IMR-90 (cell line): Measurements from ENCODE around the gene GALNT16. TPM values are rescaled to one million over a fixed set of nuclear protein-coding genes. Genes with fewer than 3 reads are reported as not detected.

Experiments
- ATAC-seq: fragments of 200-7000 bp; cut with Tn5 transposase; 2 replicates; pipeline ENCODE4 v1.9.1; 2020; ENCODE audit warnings: low read depth, mild to moderate bottlenecking, moderate library complexity
- BruUV-seq: library from RNA; stranded (reverse); fragments of 400-500 nt; replicated peaks from 2 replicates; lab custom pipeline; 2021; lab: Mats Ljungman, UMichigan
- CTCF ChIA-PET: fragments of 300-600 bp; formaldehyde crosslinking; extraction: SDS; loops from one replicate; lab custom pipeline; 2021; ENCODE audit warnings: antibody characterized with exemption; lab: Yijun Ruan, JAX
- POLR2A ChIA-PET: fragments of 300-600 bp; sonication (Branson Sonifier 250); formaldehyde crosslinking; loops from one replicate; lab custom pipeline; 2022; ENCODE audit warnings: antibody characterized with exemption; ENCODE audit not compliant: unreplicated experiment; lab: Charles Lee
- DNase-seq: peaks from one replicate; pipeline ENCODE4 v3.0.0; 2013
- H2AFZ ChIP-seq: replicated peaks from 2 replicates; pipeline ENCODE3; 2013; ENCODE audit warnings: low read length, mild to moderate bottlenecking; ENCODE audit not compliant: poor library complexity
- H2AK5ac ChIP-seq: 2 replicates; pipeline ENCODE4 v1.6.1; 2013; ENCODE audit warnings: low read depth, low read length, inconsistent platforms
- H2AK9ac ChIP-seq: replicated peaks from 2 replicates; pipeline ENCODE3; 2013; ENCODE audit warnings: mild to moderate bottlenecking, low read depth, low read length, moderate library complexity; ENCODE audit not compliant: poor library complexity
- H2BK120ac ChIP-seq: 2 replicates; pipeline ENCODE4 v1.6.1; 2013; ENCODE audit warnings: low read depth, low read length, inconsistent platforms
- H2BK15ac ChIP-seq: 3 replicates; pipeline ENCODE4 v1.6.1; 2013; ENCODE audit warnings: low read depth, low read length, inconsistent platforms
- H2BK20ac ChIP-seq: 2 replicates; pipeline ENCODE4 v1.6.1; 2013; ENCODE audit warnings: low read depth, mild to moderate bottlenecking, inconsistent platforms, low read length, moderate library complexity
- H2BK5ac ChIP-seq: 2 replicates; pipeline ENCODE4 v1.6.1; 2013; ENCODE audit warnings: mild to moderate bottlenecking, low read depth, low read length, inconsistent platforms; ENCODE audit not compliant: poor library complexity, severe bottlenecking
- H3K14ac ChIP-seq: replicated peaks from 2 replicates; pipeline ENCODE4 v1.6.1; 2013; ENCODE audit warnings: low read depth, low read length, inconsistent platforms
- H3K18ac ChIP-seq: 2 replicates; pipeline ENCODE4 v1.6.1; 2013; ENCODE audit warnings: low read depth, low read length, control low read depth
- H3K23ac ChIP-seq: 2 replicates; pipeline ENCODE4 v1.6.1; 2013; ENCODE audit warnings: low read depth, low read length, inconsistent platforms
- H3K27ac ChIP-seq: 2 replicates; pipeline ENCODE4 v1.5.1; 2013; ENCODE audit warnings: mild to moderate bottlenecking, control low read depth, low read length; ENCODE audit not compliant: insufficient read depth
- H3K27me3 ChIP-seq: 2 replicates; pipeline ENCODE4 v1.6.1; 2013; ENCODE audit warnings: low read length; ENCODE audit not compliant: control insufficient read depth, insufficient read depth
- H3K36me3 ChIP-seq: 2 replicates; pipeline ENCODE4 v1.6.1; 2013; ENCODE audit warnings: low read length, mixed read lengths; ENCODE audit not compliant: control insufficient read depth, insufficient read depth
- H3K4ac ChIP-seq: 2 replicates; pipeline ENCODE4 v1.6.1; 2013; ENCODE audit warnings: low read depth, low read length, inconsistent platforms
- H3K4me1 ChIP-seq: 2 replicates; pipeline ENCODE4 v1.6.1; 2013; ENCODE audit warnings: low read length, mixed read lengths; ENCODE audit not compliant: control insufficient read depth, insufficient read depth
- H3K4me2 ChIP-seq: 2 replicates; pipeline ENCODE4 v1.6.1; 2013; ENCODE audit warnings: low read depth, mild to moderate bottlenecking, control low read depth, low read length, moderate library complexity
- H3K4me3 ChIP-seq: 2 replicates; pipeline ENCODE4 v1.5.1; 2013; ENCODE audit warnings: low read depth, mild to moderate bottlenecking, control low read depth, low read length, moderate library complexity; ENCODE audit not compliant: insufficient read depth
- H3K56ac ChIP-seq: 2 replicates; pipeline ENCODE4 v1.6.1; 2013; ENCODE audit warnings: low read length, inconsistent platforms; ENCODE audit not compliant: insufficient read depth; ENCODE audit errors: extremely low read depth
- H3K79me1 ChIP-seq, 2 experiments: 2 replicates each; pipeline ENCODE4 v1.6.1; 2013; ENCODE audit warnings: low read length in 2 of 2, inconsistent platforms in 1 of 2, low read depth in 1 of 2
- H3K9ac ChIP-seq: 2 replicates; pipeline ENCODE4 v1.6.1; 2013; ENCODE audit warnings: low read depth, low read length, control low read depth
- H3K9me1 ChIP-seq: 2 replicates; pipeline ENCODE4 v1.6.1; 2013; ENCODE audit warnings: low read length, inconsistent platforms; ENCODE audit not compliant: insufficient read depth
- H3K9me3 ChIP-seq: 2 replicates; pipeline ENCODE4 v1.6.1; 2013; ENCODE audit warnings: low read length; ENCODE audit not compliant: control insufficient read depth, insufficient read depth
- H4K20me1 ChIP-seq: 2 replicates; pipeline ENCODE4 v1.6.1; 2013; ENCODE audit warnings: low read length, inconsistent platforms; ENCODE audit not compliant: insufficient read depth
- H4K5ac ChIP-seq: 2 replicates; pipeline ENCODE4 v1.6.1; 2013; ENCODE audit warnings: mild to moderate bottlenecking, low read depth, low read length, control low read depth
- H4K8ac ChIP-seq, 2 experiments: 2 replicates each; pipeline ENCODE4 v1.6.1; 2013; ENCODE audit warnings: low read depth in 2 of 2, low read length in 2 of 2, control low read depth in 1 of 2, inconsistent platforms in 1 of 2
- H4K91ac ChIP-seq: 2 replicates; pipeline ENCODE4 v1.6.1; 2013; ENCODE audit warnings: low read depth, low read length, inconsistent platforms; ENCODE audit not compliant: insufficient read depth
- BHLHE40 ChIP-seq: fragments of 150-350 bp; IDR thresholded peaks from 2 replicates; pipeline ENCODE4 v1.6.1; 2016; ENCODE audit warnings: mild to moderate bottlenecking, low read depth, low read length
- CEBPB ChIP-seq: IDR thresholded peaks from 2 replicates; pipeline ENCODE4 v1.6.1; 2012; ENCODE audit warnings: low read depth, low read length, improper control_type of control experiment
- CHD1 ChIP-seq: IDR thresholded peaks from 2 replicates; pipeline ENCODE4 v1.6.1; 2012; ENCODE audit warnings: low read depth, low read length, improper control_type of control experiment
- FOS ChIP-seq: fragments of 150-350 bp; IDR thresholded peaks from 2 replicates; pipeline ENCODE4 v1.6.1; 2016; ENCODE audit warnings: low read depth, low read length
- MAFK ChIP-seq: IDR thresholded peaks from 2 replicates; pipeline ENCODE4 v1.6.1; 2012; ENCODE audit warnings: low read depth, low read length, improper control_type of control experiment
- MAZ ChIP-seq: IDR thresholded peaks from 2 replicates; pipeline ENCODE4 v1.6.1; 2012; ENCODE audit warnings: low read depth, mild to moderate bottlenecking, low read length, improper control_type of control experiment, moderate library complexity, borderline replicate concordance
- MXI1 ChIP-seq: IDR thresholded peaks from 2 replicates; pipeline ENCODE4 v1.6.1; 2012; ENCODE audit warnings: low read depth, mild to moderate bottlenecking, low read length, moderate library complexity, borderline replicate concordance
- NFE2L2 ChIP-seq: fragments of 150-350 bp; IDR thresholded peaks from 2 replicates; pipeline ENCODE4 v1.6.1; 2016; ENCODE audit warnings: low read depth, mild to moderate bottlenecking, low read length
- POLR2A ChIP-seq: IDR thresholded peaks from 2 replicates; pipeline ENCODE4 v1.6.1; 2012; ENCODE audit warnings: mild to moderate bottlenecking, low read depth, low read length
- RAD21 ChIP-seq: IDR thresholded peaks from 2 replicates; pipeline ENCODE4 v1.6.1; 2012; ENCODE audit warnings: low read length, improper control_type of control experiment
- RCOR1 ChIP-seq: IDR thresholded peaks from 2 replicates; pipeline ENCODE4 v1.6.1; 2012; ENCODE audit warnings: mild to moderate bottlenecking, low read length, improper control_type of control experiment; ENCODE audit not compliant: insufficient replicate concordance
- RFX5 ChIP-seq: IDR thresholded peaks from 2 replicates; pipeline ENCODE4 v1.8.0; 2012; ENCODE audit warnings: low read depth, mild to moderate bottlenecking, low read length, moderate library complexity
- SMC3 ChIP-seq: fragments of 150-350 bp; IDR thresholded peaks from 2 replicates; pipeline ENCODE4 v1.6.1; 2016; ENCODE audit warnings: low read depth, mild to moderate bottlenecking, antibody characterized with exemption, low read length, moderate library complexity
- WGBS, 2 experiments: methylation state at CpG; one replicate each; pipeline versions ENCODE4 v1.1.5 to v1.1.7; 2013; ENCODE audit warnings: missing lambda C conversion rate in 2 of 2; ENCODE audit not compliant: insufficient read length in 1 of 2; ENCODE audit errors: extremely low coverage in 2 of 2; 5-methylcytosine and 5-hydroxymethylcytosine counted together
- dilution Hi-C: fragments of 300-500 bp; cut with HindIII; formaldehyde crosslinking; loops from one replicate; pipeline ENCODE4 v1.14.3; 2018; ENCODE audit warnings: low sequenced_read_pairs; ENCODE audit not compliant: unreplicated experiment
- in situ Hi-C: fragments of 300-500 bp; cut with MboI; formaldehyde crosslinking; loops from 3 replicates; pipeline ENCODE4 v1.14.3; 2019; ENCODE audit warnings: low sequenced_read_pairs, inconsistent platforms, mixed read lengths
- intact Hi-C: fragments of 100-400 bp; cut with micrococcal nuclease; formaldehyde crosslinking; loops from 2 replicates; pipeline ENCODE4 v1.10.0; 2022
- polyA plus RNA-seq, 3 experiments: library from polyadenylated mRNA; depleted of rRNA; stranded (reverse); fragments of >200 nt; gene quantifications; 2 replicates each; pipeline ENCODE4 v1.2.3, GENCODE V29; 2012; ENCODE audit warnings: low replicate concordance in 1 of 3
- total RNA-seq: library from RNA; depleted of rRNA; stranded (reverse); fragments of >200 nt; gene quantifications from 2 replicates; pipeline ENCODE4 v1.2.3, GENCODE V29; 2012
- TF ChIP-seq, protein P1 (sequence below): fragments of 150-350 bp; IDR thresholded peaks from 2 replicates; pipeline ENCODE4 v1.6.1; 2017; ENCODE audit warnings: mild to moderate bottlenecking, antibody characterized with exemption, low read length, low read depth
- TF ChIP-seq, protein P2 (sequence below): fragments of 150-350 bp; IDR thresholded peaks from 2 replicates; pipeline ENCODE4 v1.6.1; 2016; ENCODE audit warnings: low read depth, mild to moderate bottlenecking, low read length, moderate library complexity, borderline replicate concordance
- TF ChIP-seq, protein P3 (sequence below): conservative IDR thresholded peaks from 2 replicates; pipeline ENCODE4 v1.5.1; 2012; ENCODE audit warnings: mild to moderate bottlenecking, low read depth, low read length, improper control_type of control experiment

The GALNT16 gene
- total and polyA plus RNA-seq, 2 of the 4 experiments (the other 2 are of a cell fraction) = 0.36 to 1.5 TPM

DNA sequence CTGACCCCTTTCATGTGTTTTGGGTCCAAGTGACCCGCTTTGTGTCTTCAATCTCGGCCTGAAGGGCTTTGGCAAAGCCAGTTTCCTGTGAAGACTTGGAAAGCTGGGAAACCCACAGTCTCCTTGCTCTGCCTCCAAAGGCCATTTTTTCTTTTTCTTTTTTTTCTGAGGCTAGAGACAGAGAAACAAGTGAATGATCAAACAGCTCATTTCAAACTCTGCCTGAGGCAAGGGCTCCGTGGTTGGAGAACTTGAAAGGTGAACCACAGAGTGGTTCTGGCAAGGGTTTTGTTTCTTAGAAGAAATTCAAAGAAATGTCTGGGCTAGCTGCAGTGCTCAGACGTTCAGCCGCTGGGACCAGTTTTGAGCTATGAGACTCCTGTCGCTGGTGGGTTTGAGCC lies 75.4 kb downstream of the GALNT16 start:
- Histone ChIP-seq H2AFZ (no peak overlapping the region), H3K18ac (no peak overlapping the region), H3K27me3 (peaks cover 48% of the 10 kb centered on the region), H3K9me3 (no peaks in the 10 kb centered on the region), H2AK5ac (no peak overlapping the region), H4K91ac (no peak overlapping the region), H3K56ac (no peak overlapping the region), H3K27ac (no peak overlapping the region), H2AK9ac (no peak overlapping the region), H4K8ac (no peak overlapping the region), H3K14ac (no peak overlapping the region), H2BK20ac (no peak overlapping the region), H4K5ac (no peak overlapping the region), H3K9me1 (no peaks in the 10 kb centered on the region), H2BK5ac (no peak overlapping the region), H3K79me1 (no peaks in the 10 kb centered on the region), H4K20me1 (no peaks in the 10 kb centered on the region), H2BK120ac (no peak overlapping the region), H3K4me2 (no peak overlapping the region), H3K23ac (no peak overlapping the region), H3K36me3 (no peaks in the 10 kb centered on the region), H3K4me1 (no peaks in the 10 kb centered on the region), H3K9ac (no peak overlapping the region), H2BK15ac (no peak overlapping the region), H3K4me3 (no peak overlapping the region), H3K4ac (no peak overlapping the region)
- TF ChIP-seq NFE2L2 = no peak
- TF ChIP-seq BHLHE40 = no peak
- TF ChIP-seq, protein P1, sequence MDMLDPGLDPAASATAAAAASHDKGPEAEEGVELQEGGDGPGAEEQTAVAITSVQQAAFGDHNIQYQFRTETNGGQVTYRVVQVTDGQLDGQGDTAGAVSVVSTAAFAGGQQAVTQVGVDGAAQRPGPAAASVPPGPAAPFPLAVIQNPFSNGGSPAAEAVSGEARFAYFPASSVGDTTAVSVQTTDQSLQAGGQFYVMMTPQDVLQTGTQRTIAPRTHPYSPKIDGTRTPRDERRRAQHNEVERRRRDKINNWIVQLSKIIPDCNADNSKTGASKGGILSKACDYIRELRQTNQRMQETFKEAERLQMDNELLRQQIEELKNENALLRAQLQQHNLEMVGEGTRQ = no peak
- TF ChIP-seq MAFK = no peak
- no peak for TF ChIP-seq CHD1
- TF ChIP-seq CEBPB = no peak
- no peak for TF ChIP-seq RAD21
- TF ChIP-seq RFX5 = no peak
- no peak for TF ChIP-seq RCOR1
- TF ChIP-seq MAZ = no peak
- no peak for TF ChIP-seq MXI1
- no peak for TF ChIP-seq SMC3
- TF ChIP-seq, protein P2, sequence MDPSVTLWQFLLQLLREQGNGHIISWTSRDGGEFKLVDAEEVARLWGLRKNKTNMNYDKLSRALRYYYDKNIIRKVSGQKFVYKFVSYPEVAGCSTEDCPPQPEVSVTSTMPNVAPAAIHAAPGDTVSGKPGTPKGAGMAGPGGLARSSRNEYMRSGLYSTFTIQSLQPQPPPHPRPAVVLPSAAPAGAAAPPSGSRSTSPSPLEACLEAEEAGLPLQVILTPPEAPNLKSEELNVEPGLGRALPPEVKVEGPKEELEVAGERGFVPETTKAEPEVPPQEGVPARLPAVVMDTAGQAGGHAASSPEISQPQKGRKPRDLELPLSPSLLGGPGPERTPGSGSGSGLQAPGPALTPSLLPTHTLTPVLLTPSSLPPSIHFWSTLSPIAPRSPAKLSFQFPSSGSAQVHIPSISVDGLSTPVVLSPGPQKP = no peak
- no peak for TF ChIP-seq FOS
- no peak for TF ChIP-seq POLR2A
- TF ChIP-seq, protein P3, sequence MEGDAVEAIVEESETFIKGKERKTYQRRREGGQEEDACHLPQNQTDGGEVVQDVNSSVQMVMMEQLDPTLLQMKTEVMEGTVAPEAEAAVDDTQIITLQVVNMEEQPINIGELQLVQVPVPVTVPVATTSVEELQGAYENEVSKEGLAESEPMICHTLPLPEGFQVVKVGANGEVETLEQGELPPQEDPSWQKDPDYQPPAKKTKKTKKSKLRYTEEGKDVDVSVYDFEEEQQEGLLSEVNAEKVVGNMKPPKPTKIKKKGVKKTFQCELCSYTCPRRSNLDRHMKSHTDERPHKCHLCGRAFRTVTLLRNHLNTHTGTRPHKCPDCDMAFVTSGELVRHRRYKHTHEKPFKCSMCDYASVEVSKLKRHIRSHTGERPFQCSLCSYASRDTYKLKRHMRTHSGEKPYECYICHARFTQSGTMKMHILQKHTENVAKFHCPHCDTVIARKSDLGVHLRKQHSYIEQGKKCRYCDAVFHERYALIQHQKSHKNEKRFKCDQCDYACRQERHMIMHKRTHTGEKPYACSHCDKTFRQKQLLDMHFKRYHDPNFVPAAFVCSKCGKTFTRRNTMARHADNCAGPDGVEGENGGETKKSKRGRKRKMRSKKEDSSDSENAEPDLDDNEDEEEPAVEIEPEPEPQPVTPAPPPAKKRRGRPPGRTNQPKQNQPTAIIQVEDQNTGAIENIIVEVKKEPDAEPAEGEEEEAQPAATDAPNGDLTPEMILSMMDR = no peak
- no TSS peak for BruUV-seq
- ChIA-PET CTCF (interaction anchor here (0.7 kb wide), 1 partner anchor 26 kb away, joined by 3 read pairs; no protein-coding TSS in a partner anchor), POLR2A (no interaction called here)
- in situ Hi-C loops = no loop called here
- intact Hi-C loops = no loop called here
- DNase-seq (peak; percentile 33), ATAC-seq (no peak)
- dilution Hi-C loops = no loop called here
- WGBS, 2 experiments = 93% methylated on average over 3 of the region's 6 CpGs; no CpG with 5 or more reads in 1 of the 2 experiments
